GM12878 (cell line): ENCODE data around the gene GIMAP2. TPM values are rescaled to one million over a fixed set of nuclear protein-coding genes. Genes with fewer than 3 reads are reported as not detected.

Source experiments
- ATAC-seq: fragments of 200-7000 bp; cut with Tn5 transposase; 3 replicates; pipeline ENCODE4 v1.9.1; 2020; ENCODE audit warnings: mild to moderate bottlenecking, moderate library complexity
- BruUV-seq: library from RNA; stranded (reverse); fragments of 400-500 nt; replicated peaks from 2 replicates; lab custom pipeline; 2021; lab: Mats Ljungman, UMichigan
- CTCF ChIA-PET: fragments of 300-600 bp; sonication (Branson Sonifier 250); formaldehyde crosslinking; extraction: SDS; loops from one replicate; lab custom pipeline; 2021; ENCODE audit warnings: inconsistent platforms; lab: Yijun Ruan, JAX
- POLR2A ChIA-PET: fragments of 350-600 bp; formaldehyde crosslinking; extraction: SDS; loops from one replicate; lab custom pipeline; 2021; ENCODE audit warnings: inconsistent platforms; lab: Charles Lee
- RAD21 ChIA-PET: fragments of 300-600 bp; sonication (Branson Sonifier 250); formaldehyde crosslinking; loops from one replicate; lab custom pipeline; 2023; ENCODE audit warnings: antibody characterized with exemption; ENCODE audit not compliant: unreplicated experiment; lab: Charles Lee
- SMC1A ChIA-PET: fragments of 300-600 bp; sonication (Branson Sonifier 250); formaldehyde crosslinking; loops from one replicate; lab custom pipeline; 2023; ENCODE audit not compliant: unreplicated experiment, uncharacterized antibody; lab: Charles Lee
- DNase-seq: peaks from one replicate; pipeline ENCODE4 v3.0.0-alpha.2; 2011; ENCODE audit warnings: low read depth, low spot score
- FAIRE-seq: peaks from 3 replicates; lab custom pipeline; 2011; peaks lifted over from hg19 to GRCh38; lab: Jason Lieb, UNC
- H2AFZ ChIP-seq: 2 replicates; pipeline ENCODE4 v1.6.0; 2011; ENCODE audit warnings: low read depth, low read length, control low read depth; ENCODE audit not compliant: control insufficient read depth
- H3K27ac ChIP-seq: 2 replicates; pipeline ENCODE4 v1.5.1; 2011; ENCODE audit warnings: control low read depth; ENCODE audit not compliant: control insufficient read depth, insufficient read depth
- H3K27me3 ChIP-seq, 2 experiments: replicated peaks in 1 of 2; 2 replicates each; pipeline versions ENCODE4 v1.6.0 to v1.6.1; 2011; ENCODE audit warnings: low read length in 1 of 2; ENCODE audit not compliant: control insufficient read depth in 2 of 2, insufficient read depth in 2 of 2
- H3K36me3 ChIP-seq, 2 experiments: 2 replicates each; pipeline ENCODE4 v1.5.1; 2011; ENCODE audit warnings: low read length in 1 of 2; ENCODE audit not compliant: control insufficient read depth in 2 of 2, insufficient read depth in 2 of 2
- H3K4me1 ChIP-seq: 2 replicates; pipeline ENCODE4 v1.6.1; 2011; ENCODE audit warnings: mild to moderate bottlenecking, low read length, moderate library complexity, mixed read lengths; ENCODE audit not compliant: control insufficient read depth, insufficient read depth
- H3K4me2 ChIP-seq: 2 replicates; pipeline ENCODE4 v1.6.0; 2011; ENCODE audit warnings: control low read depth; ENCODE audit not compliant: control insufficient read depth, insufficient read depth
- H3K4me3 ChIP-seq: fragments of 200-600 bp; sonication (generic); 2 replicates; pipeline ENCODE4 v1.5.1; 2016
- H3K79me2 ChIP-seq: 2 replicates; pipeline ENCODE4 v1.6.0; 2011; ENCODE audit warnings: low read length; ENCODE audit not compliant: control insufficient read depth, insufficient read depth
- H3K9ac ChIP-seq: 2 replicates; pipeline ENCODE4 v1.8.0; 2011; ENCODE audit warnings: low read length, control low read depth, mixed read lengths; ENCODE audit not compliant: control insufficient read depth, insufficient read depth
- H3K9me3 ChIP-seq: replicated peaks from 3 replicates; pipeline ENCODE4 v1.5.1; 2011; ENCODE audit warnings: mild to moderate bottlenecking, low read length; ENCODE audit not compliant: control insufficient read depth, insufficient read depth
- H4K20me1 ChIP-seq: 2 replicates; pipeline ENCODE4 v1.6.0; 2011; ENCODE audit not compliant: control insufficient read depth, insufficient read depth
- CTCF ChIP-seq, 3 experiments: IDR thresholded peaks in 2 of 3; conservative IDR thresholded peaks in 1 of 3; 2 replicates each; pipeline ENCODE4 v1.5.1; 2011; ENCODE audit warnings: low read depth in 3 of 3, low read length in 3 of 3, mild to moderate bottlenecking in 3 of 3, control low read depth in 2 of 3, moderate library complexity in 2 of 3, inconsistent platforms in 1 of 3, mixed read lengths in 1 of 3; ENCODE audit not compliant: control insufficient read depth in 2 of 3, insufficient read depth in 1 of 3; ENCODE audit errors: extremely low read depth in 1 of 3
- EP300 ChIP-seq, 2 experiments: fragments of 150-350 bp in 1 of 2; IDR thresholded peaks; 2 replicates each; pipeline ENCODE4 v1.6.1; 2011 to 2012; ENCODE audit warnings: low read depth in 2 of 2, low read length in 2 of 2, borderline replicate concordance in 1 of 2, improper control_type of control experiment in 1 of 2, inconsistent platforms in 1 of 2; ENCODE audit not compliant: control insufficient read depth in 1 of 2
- RB1 ChIP-seq: fragments of 450-650 bp; formaldehyde crosslinking; IDR thresholded peaks from 2 replicates; pipeline ENCODE4 v1.6.1; 2017; ENCODE audit warnings: mild to moderate bottlenecking, borderline replicate concordance
- ZNF274 ChIP-seq: IDR thresholded peaks from one replicate; pipeline ENCODE4 v1.8.0; 2011; ENCODE audit not compliant: insufficient read length, insufficient read depth
- WGBS: methylation state at CpG from one replicate; pipeline ENCODE4 v1.1.6; 2016; ENCODE audit warnings: low lambda C conversion rate; ENCODE audit not compliant: insufficient replicate concordance, insufficient coverage; ENCODE audit errors: missing lambda C conversion rate; 5-methylcytosine and 5-hydroxymethylcytosine counted together
- in situ Hi-C: fragments of 300-500 bp; cut with MboI; formaldehyde crosslinking; loops from 9 replicates; pipeline ENCODE4 v1.14.3; 2018; ENCODE audit warnings: mixed read lengths
- intact Hi-C: fragments of 100-400 bp; cut with micrococcal nuclease; formaldehyde crosslinking; loops from one replicate; pipeline ENCODE4 v1.14.2; 2022; ENCODE audit not compliant: unreplicated experiment
- polyA plus RNA-seq, 11 experiments: library from polyadenylated mRNA; depleted of rRNA in 4 of 11; unstranded in 6 of 11; stranded (reverse) in 5 of 11; fragments of >200 nt; fragmentation: Nextera tagmentation in 4 of 11; fragmentation: Illumina TruSeq in 1 of 11; extraction: Ambion mirVana in 4 of 11; extraction: Trizol in 1 of 11; gene quantifications; 1 replicate in 1 of 11; 2 replicates in 10 of 11; pipeline versions ENCODE4 v1.2.1 to v1.2.3, GENCODE V29; 2011 to 2016; ENCODE audit warnings: inconsistent platforms in 2 of 11, missing spikeins in 2 of 11, low read depth in 1 of 11
- total RNA-seq, 4 experiments: library from RNA; depleted of rRNA in 3 of 4; stranded (reverse); fragments of >200 nt in 3 of 4; fragmentation: Illumina TruSeq in 1 of 4; extraction: Trizol in 1 of 4; gene quantifications; 2 replicates each; pipeline versions ENCODE4 v1.2.1 to v1.2.3, GENCODE V29; 2013 to 2021

Gene GIMAP2
- total and polyA plus RNA-seq, 10 of the 15 experiments (the other 5 are each of a cell fraction or from before 2014, with no cell fraction given): 21.3 to 102 (median 31.8) TPM

- BruUV-seq: no TSS peak
- TF ChIP-seq RB1 (no peak), EP300 (IDR thresholded peaks at IDR 0.05; ENCODE audit: borderline replicate concordance in 1 of 2, control insufficient read depth in 1 of 2, low read depth in 2 of 2, low read length in 2 of 2) (no peak), ZNF274 (no peak), CTCF (IDR thresholded peaks at IDR 0.05 in 2 of 3, conservative IDR thresholded peaks at IDR 0.05 in 1 of 3; ENCODE audit: control insufficient read depth in 2 of 3, extremely low read depth in 1 of 3, insufficient read depth in 1 of 3, low read depth in 3 of 3, low read length in 3 of 3) (no peak)
- TF ChIP-seq, all 136 proteins: peak for 0
- Histone ChIP-seq H4K20me1 (no peaks in the 10 kb centered on the region), H3K4me1 (no peaks in the 10 kb centered on the region), H3K27ac (no peak overlapping the region), H3K79me2 (no peaks in the 10 kb centered on the region), H3K4me2 (no peak overlapping the region), H3K27me3 (no peaks in the 10 kb centered on the region), H3K9ac (no peak overlapping the region), H3K36me3 (peaks cover 0 to 1% of the 10 kb centered on the region in 2 experiments; a peak in 1 of 4 replicates), H3K9me3 (peaks cover 2% of the 10 kb centered on the region; the same call in 2 of the 3 replicates), H3K4me3 (no peak overlapping the region), H2AFZ (no peak overlapping the region)
- ATAC-seq (no peak), DNase-seq (no peak), FAIRE-seq (no peak)
- SMC1A ChIA-PET: interaction anchor here (0.9 to 1.8 kb wide), 4 partner anchors 12 to 161 kb away, joined by 3 to 6 read pairs (median 4); no protein-coding TSS in a partner anchor
- POLR2A ChIA-PET: no interaction called here
- WGBS: 93% methylated on average over 1 of the region's 1 CpG
- in situ Hi-C loops (no loop called here), intact Hi-C loops (no loop called here)
- CTCF ChIA-PET: interaction anchor here (1.6 kb wide), 1 partner anchor 10 kb away, joined by 3 read pairs; no protein-coding TSS in a partner anchor
- RAD21 ChIA-PET: interaction anchor here (1.2 to 1.6 kb wide), 2 partner anchors 62 to 275 kb away, joined by 3 read pairs; no protein-coding TSS in a partner anchor
Observed at GRCh38 chr7:150723467-150723866, 38.0 kb downstream of the GIMAP2 start.
